ENCODE data around the gene DIS3.
"Not testable (repeated sequence)": the region's sequence is repeated elsewhere in the genome, so short reads cannot be mapped to it uniquely, and the experiment has no call there.

The DIS3 gene
- 124 to 139 reads per million in 2 donors for total RNA-seq

- peak; percentile 82 for DNase-seq
Measured at GRCh38 chr13:72781451-72782439, at the start of gene DIS3, which contains the start of gene PIBF1. TSS of gene DIS3 (minus strand) at chr13:72781900. CDS start at chr13:72781832, 68 bp downstream. TSS of gene PIBF1 (plus strand) at chr13:72782133. CDS start at chr13:72783470, 1,337 bp downstream.

- DNase-seq: no peak
Measured at GRCh38 chr13:72823724-72824123, 42.0 kb upstream of the DIS3 start.

GRCh38 chr13:72823081-72823480 is 41.4 kb upstream of the DIS3 start:
- no peak for DNase-seq

GRCh38 chr13:72820898-72821279 is 39.2 kb upstream of the DIS3 start:
- no peak for DNase-seq

GRCh38 chr13:72820156-72820897 is 38.6 kb upstream of the DIS3 start:
- no peak for DNase-seq

GRCh38 chr13:72808917-72809500 is 27.3 kb upstream of the DIS3 start:
- no peak for DNase-seq

GRCh38 chr13:72806514-72806913 is 24.8 kb upstream of the DIS3 start:
- DNase-seq: not testable (repeated sequence)

- no peak for DNase-seq
Measured at GRCh38 chr13:72805676-72806346, 24.1 kb upstream of the DIS3 start.

GRCh38 chr13:72804301-72804700 is 22.6 kb upstream of the DIS3 start:
- DNase-seq: no peak

GRCh38 chr13:72798817-72799216 is 17.1 kb upstream of the DIS3 start:
- DNase-seq: no peak

GRCh38 chr13:72792640-72793039 is 10.9 kb upstream of the DIS3 start:
- no peak for DNase-seq

- no peak for DNase-seq
Measured at GRCh38 chr13:72788831-72789230, 7.1 kb upstream of the DIS3 start.

GRCh38 chr13:72784679-72785078 is 3.0 kb upstream of the DIS3 start:
- not testable (repeated sequence) for DNase-seq

GRCh38 chr13:72782717-72783116 is 1.0 kb upstream of the DIS3 start:
- no peak for DNase-seq

- no peak for DNase-seq
Measured at GRCh38 chr13:72774019-72774418, 7.7 kb downstream of the DIS3 start.

- DNase-seq: no peak
Measured at GRCh38 chr13:72763411-72763810, 18.3 kb downstream of the DIS3 start.

GRCh38 chr13:72760189-72760588 is 21.5 kb downstream of the DIS3 start:
- DNase-seq: no peak

GRCh38 chr13:72757792-72758535 is 23.7 kb downstream of the DIS3 start:
- no peak for DNase-seq

GRCh38 chr13:72754111-72754510 is 27.6 kb downstream of the DIS3 start:
- no peak for DNase-seq

GRCh38 chr13:72751220-72751619 is 30.5 kb downstream of the DIS3 start:
- no peak for DNase-seq

- DNase-seq: no peak
Measured at GRCh38 chr13:72745260-72745659, 36.4 kb downstream of the DIS3 start.

- no peak for DNase-seq
Measured at GRCh38 chr13:72740015-72740414, 41.7 kb downstream of the DIS3 start.

Measured in activated gamma-delta T cell (primary cell).